ENCODE data around the gene HDHD2.

DNA sequence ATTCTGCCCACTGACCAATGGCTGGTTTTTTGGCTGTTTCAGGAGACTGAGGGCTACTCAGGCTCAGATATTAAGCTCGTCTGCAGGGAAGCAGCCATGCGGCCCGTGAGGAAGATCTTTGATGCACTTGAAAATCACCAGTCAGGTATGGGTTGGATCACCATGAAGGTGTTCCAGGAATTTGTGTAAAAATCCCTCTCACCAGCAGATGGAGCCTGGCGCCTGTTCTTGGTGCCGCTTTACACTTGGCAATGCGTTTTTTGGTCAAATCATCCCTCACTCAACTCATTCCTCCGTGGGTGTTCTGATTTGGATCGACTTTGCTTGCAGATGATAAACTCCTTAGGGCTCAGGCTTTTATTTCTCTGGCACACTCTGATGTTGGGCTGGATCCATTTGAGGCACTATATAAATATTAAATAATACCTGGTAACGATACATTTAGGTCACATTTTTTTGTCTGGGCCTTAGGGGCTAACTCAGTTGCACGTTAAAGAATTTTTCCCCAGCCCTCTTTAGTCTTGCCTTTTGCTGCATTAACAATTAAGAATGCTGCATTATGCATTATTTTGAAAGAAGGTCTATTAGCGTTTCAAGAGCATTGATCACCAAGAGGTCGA, 50.0 kb downstream of the HDHD2 start:
- TF ChIP-seq SP1 (IDR thresholded peaks at IDR 0.05) = no peak
- TF ChIP-seq, protein P1, sequence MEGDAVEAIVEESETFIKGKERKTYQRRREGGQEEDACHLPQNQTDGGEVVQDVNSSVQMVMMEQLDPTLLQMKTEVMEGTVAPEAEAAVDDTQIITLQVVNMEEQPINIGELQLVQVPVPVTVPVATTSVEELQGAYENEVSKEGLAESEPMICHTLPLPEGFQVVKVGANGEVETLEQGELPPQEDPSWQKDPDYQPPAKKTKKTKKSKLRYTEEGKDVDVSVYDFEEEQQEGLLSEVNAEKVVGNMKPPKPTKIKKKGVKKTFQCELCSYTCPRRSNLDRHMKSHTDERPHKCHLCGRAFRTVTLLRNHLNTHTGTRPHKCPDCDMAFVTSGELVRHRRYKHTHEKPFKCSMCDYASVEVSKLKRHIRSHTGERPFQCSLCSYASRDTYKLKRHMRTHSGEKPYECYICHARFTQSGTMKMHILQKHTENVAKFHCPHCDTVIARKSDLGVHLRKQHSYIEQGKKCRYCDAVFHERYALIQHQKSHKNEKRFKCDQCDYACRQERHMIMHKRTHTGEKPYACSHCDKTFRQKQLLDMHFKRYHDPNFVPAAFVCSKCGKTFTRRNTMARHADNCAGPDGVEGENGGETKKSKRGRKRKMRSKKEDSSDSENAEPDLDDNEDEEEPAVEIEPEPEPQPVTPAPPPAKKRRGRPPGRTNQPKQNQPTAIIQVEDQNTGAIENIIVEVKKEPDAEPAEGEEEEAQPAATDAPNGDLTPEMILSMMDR (IDR thresholded peaks at IDR 0.05; ENCODE audit: low read depth, low read length, missing input control) = peak; percentile 65
- TF ChIP-seq, protein P2, sequence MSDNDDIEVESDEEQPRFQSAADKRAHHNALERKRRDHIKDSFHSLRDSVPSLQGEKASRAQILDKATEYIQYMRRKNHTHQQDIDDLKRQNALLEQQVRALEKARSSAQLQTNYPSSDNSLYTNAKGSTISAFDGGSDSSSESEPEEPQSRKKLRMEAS (IDR thresholded peaks at IDR 0.05) = no peak

Measured in liver (tissue), 3 donors.